ENCODE results near the gene MPC1L.

Gene MPC1L

DNA sequence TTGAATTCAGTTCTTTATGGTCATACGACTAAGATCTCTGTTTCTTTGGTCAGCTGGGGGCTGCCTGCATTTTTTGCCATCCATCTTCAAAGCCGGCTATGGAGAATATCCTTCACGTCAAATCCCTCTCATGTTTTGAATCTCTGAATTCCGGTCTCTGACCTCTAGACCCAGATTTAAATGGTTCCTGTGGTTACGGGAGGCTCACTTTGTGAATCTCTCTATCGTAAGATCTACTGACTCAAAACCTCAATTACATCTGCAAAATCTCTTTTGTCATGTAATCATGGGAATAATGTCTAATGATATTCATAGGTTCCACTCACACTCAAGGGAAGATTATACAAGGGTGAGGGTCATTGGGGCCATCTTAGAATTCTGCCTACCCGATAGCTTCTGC is 5.7 kb upstream of the MPC1L start:
- no peak overlapping the region for H3K4ac ChIP-seq (ENCODE audit: low read depth, low read length)
- H4K5ac ChIP-seq (ENCODE audit: low read length), result no peak overlapping the region
- H3K4me3 ChIP-seq (ENCODE audit: low read length), result no peak overlapping the region
- no peaks in the 10 kb centered on the region for H3K4me1 ChIP-seq (ENCODE audit: control insufficient read depth, low read depth, low read length)
- no peaks in the 10 kb centered on the region for H3K27me3 ChIP-seq (ENCODE audit: insufficient read depth, low read length, poor library complexity)
- H2AK5ac ChIP-seq (ENCODE audit: low read length), result no peak overlapping the region
- H3K4me2 ChIP-seq (ENCODE audit: low read length), result no peak overlapping the region
- no peak overlapping the region for H4K8ac ChIP-seq (ENCODE audit: low read depth, low read length)
- H2BK5ac ChIP-seq (ENCODE audit: low read length), result no peak overlapping the region
- H3K18ac ChIP-seq (ENCODE audit: low read length), result no peak overlapping the region
- no peak for DNase-seq
- H2BK15ac ChIP-seq (replicated peaks; ENCODE audit: low read depth), result no peak overlapping the region
- H3K27ac ChIP-seq (ENCODE audit: low read depth, low read length), result no peak overlapping the region
- H3K36me3 ChIP-seq (ENCODE audit: control insufficient read depth, insufficient read depth, low read length), result no peaks in the 10 kb centered on the region
- no peak overlapping the region for H2BK120ac ChIP-seq (ENCODE audit: low read depth, low read length)
- H3K9ac ChIP-seq (ENCODE audit: low read length), result no peak overlapping the region
- H3K23ac ChIP-seq (ENCODE audit: low read length), result no peak overlapping the region
- no peaks in the 10 kb centered on the region for H3K79me1 ChIP-seq (ENCODE audit: low read length)
- H3K79me2 ChIP-seq (ENCODE audit: control insufficient read depth, insufficient read depth, low read length), result no peaks in the 10 kb centered on the region
- no peak overlapping the region for H3K56ac ChIP-seq (ENCODE audit: low read length)
- no CpG with 5 or more reads among the region's 7 CpGs for WGBS (ENCODE audit: extremely low coverage, insufficient coverage, low lambda C conversion rate)

- H3K27ac ChIP-seq (ENCODE audit: low read depth, low read length), result no peak overlapping the region
- H2BK5ac ChIP-seq (ENCODE audit: low read length), result no peak overlapping the region
- no peak overlapping the region for H3K23ac ChIP-seq (ENCODE audit: low read length)
- no peaks in the 10 kb centered on the region for H3K4me1 ChIP-seq (ENCODE audit: control insufficient read depth, low read depth, low read length)
- H3K18ac ChIP-seq (ENCODE audit: low read length), result no peak overlapping the region
- H4K8ac ChIP-seq (ENCODE audit: low read depth, low read length), result no peak overlapping the region
- no peaks in the 10 kb centered on the region for H3K79me1 ChIP-seq (ENCODE audit: low read length)
- no peak overlapping the region for H3K9ac ChIP-seq (ENCODE audit: low read length)
- WGBS (ENCODE audit: extremely low coverage, insufficient coverage, low lambda C conversion rate), result no CpG with 5 or more reads among the region's 18 CpGs
- H3K4me3 ChIP-seq (ENCODE audit: low read length), result no peak overlapping the region
- H3K4me2 ChIP-seq (ENCODE audit: low read length), result no peak overlapping the region
- no peak overlapping the region for H2AK5ac ChIP-seq (ENCODE audit: low read length)
- H3K56ac ChIP-seq (ENCODE audit: low read length), result no peak overlapping the region
- H3K36me3 ChIP-seq (ENCODE audit: control insufficient read depth, insufficient read depth, low read length), result no peaks in the 10 kb centered on the region
- no peak overlapping the region for H2BK15ac ChIP-seq (replicated peaks; ENCODE audit: low read depth)
- no peak overlapping the region for H4K5ac ChIP-seq (ENCODE audit: low read length)
- H3K27me3 ChIP-seq (ENCODE audit: insufficient read depth, low read length, poor library complexity), result no peaks in the 10 kb centered on the region
- no peak overlapping the region for H2BK120ac ChIP-seq (ENCODE audit: low read depth, low read length)
- H3K4ac ChIP-seq (ENCODE audit: low read depth, low read length), result no peak overlapping the region
- no peaks in the 10 kb centered on the region for H3K79me2 ChIP-seq (ENCODE audit: control insufficient read depth, insufficient read depth, low read length)
- DNase-seq, result no peak
Measured at GRCh38 chrX:40622479-40623138, 619 bp upstream of the MPC1L start.

- H2BK15ac ChIP-seq (replicated peaks; ENCODE audit: low read depth), result no peak overlapping the region
- no peaks in the 10 kb centered on the region for H3K27me3 ChIP-seq (ENCODE audit: insufficient read depth, low read length, poor library complexity)
- H3K79me1 ChIP-seq (ENCODE audit: low read length), result no peaks in the 10 kb centered on the region
- no peak overlapping the region for H3K9ac ChIP-seq (ENCODE audit: low read length)
- H3K4me3 ChIP-seq (ENCODE audit: low read length), result no peak overlapping the region
- H3K23ac ChIP-seq (ENCODE audit: low read length), result no peak overlapping the region
- no peak overlapping the region for H3K4me2 ChIP-seq (ENCODE audit: low read length)
- no peak overlapping the region for H4K8ac ChIP-seq (ENCODE audit: low read depth, low read length)
- no peak overlapping the region for H3K27ac ChIP-seq (ENCODE audit: low read depth, low read length)
- no peak overlapping the region for H2BK5ac ChIP-seq (ENCODE audit: low read length)
- no peak overlapping the region for H2AK5ac ChIP-seq (ENCODE audit: low read length)
- H2BK120ac ChIP-seq (ENCODE audit: low read depth, low read length), result no peak overlapping the region
- no peaks in the 10 kb centered on the region for H3K4me1 ChIP-seq (ENCODE audit: control insufficient read depth, low read depth, low read length)
- H3K56ac ChIP-seq (ENCODE audit: low read length), result no peak overlapping the region
- H3K36me3 ChIP-seq (ENCODE audit: control insufficient read depth, insufficient read depth, low read length), result no peaks in the 10 kb centered on the region
- H4K5ac ChIP-seq (ENCODE audit: low read length), result no peak overlapping the region
- H3K18ac ChIP-seq (ENCODE audit: low read length), result no peak overlapping the region
- H3K4ac ChIP-seq (ENCODE audit: low read depth, low read length), result no peak overlapping the region
- no CpG with 5 or more reads among the region's 32 CpGs for WGBS (ENCODE audit: extremely low coverage, insufficient coverage, low lambda C conversion rate)
- no peaks in the 10 kb centered on the region for H3K79me2 ChIP-seq (ENCODE audit: control insufficient read depth, insufficient read depth, low read length)
- DNase-seq, result no peak
Measured at GRCh38 chrX:40623665-40624064, 437 bp downstream of the MPC1L start.

- Histone ChIP-seq H3K18ac (ENCODE audit: low read length) (no peak overlapping the region), H3K79me1 (ENCODE audit: low read length) (no peaks in the 10 kb centered on the region), H3K4me3 (ENCODE audit: low read length) (no peak overlapping the region), H2AK5ac (ENCODE audit: low read length) (no peak overlapping the region), H3K79me2 (ENCODE audit: control insufficient read depth, insufficient read depth, low read length) (no peaks in the 10 kb centered on the region), H4K5ac (ENCODE audit: low read length) (no peak overlapping the region), H4K8ac (ENCODE audit: low read depth, low read length) (no peak overlapping the region), H2BK120ac (ENCODE audit: low read depth, low read length) (no peak overlapping the region), H3K9ac (ENCODE audit: low read length) (no peak overlapping the region), H3K27ac (ENCODE audit: low read depth, low read length) (no peak overlapping the region), H3K4ac (ENCODE audit: low read depth, low read length) (no peak overlapping the region), H3K27me3 (ENCODE audit: insufficient read depth, low read length, poor library complexity) (no peaks in the 10 kb centered on the region), H2BK5ac (ENCODE audit: low read length) (no peak overlapping the region), H3K36me3 (ENCODE audit: control insufficient read depth, insufficient read depth, low read length) (no peaks in the 10 kb centered on the region), H3K23ac (ENCODE audit: low read length) (no peak overlapping the region), H3K56ac (ENCODE audit: low read length) (no peak overlapping the region), H3K4me2 (ENCODE audit: low read length) (no peak overlapping the region), H2BK15ac (replicated peaks; ENCODE audit: low read depth) (no peak overlapping the region), H3K4me1 (ENCODE audit: control insufficient read depth, low read depth, low read length) (no peaks in the 10 kb centered on the region)
- DNase-seq, result no peak
- no CpG with 5 or more reads among the region's 4 CpGs for WGBS (ENCODE audit: extremely low coverage, insufficient coverage, low lambda C conversion rate)
Measured at GRCh38 chrX:40625294-40625693, 2.1 kb downstream of the MPC1L start.

DNA sequence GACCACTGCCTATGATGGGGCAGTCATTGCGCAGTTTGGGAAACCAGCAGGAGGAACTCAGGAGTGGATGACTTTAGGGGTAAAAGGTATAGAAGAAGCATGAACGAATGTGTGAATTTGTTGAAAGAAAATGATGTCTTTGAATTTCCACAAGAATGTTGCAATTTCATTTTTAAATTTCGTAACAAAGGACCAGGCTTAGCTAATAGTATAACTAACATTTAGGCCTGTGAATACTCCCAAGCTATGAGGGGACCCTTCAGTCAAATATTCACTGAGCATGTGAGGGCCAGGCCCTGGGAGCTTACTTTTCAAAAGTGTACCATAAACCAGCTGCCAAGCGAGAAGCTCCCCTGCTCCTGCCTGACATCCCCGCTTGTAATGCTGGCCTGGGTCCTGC is 5.3 kb downstream of the MPC1L start:
- H3K27ac ChIP-seq (ENCODE audit: low read depth, low read length), result no peak overlapping the region
- H3K4me2 ChIP-seq (ENCODE audit: low read length), result no peak overlapping the region
- no peak overlapping the region for H3K4me3 ChIP-seq (ENCODE audit: low read length)
- no peak overlapping the region for H3K4ac ChIP-seq (ENCODE audit: low read depth, low read length)
- no peak overlapping the region for H3K56ac ChIP-seq (ENCODE audit: low read length)
- H3K18ac ChIP-seq (ENCODE audit: low read length), result no peak overlapping the region
- H3K9ac ChIP-seq (ENCODE audit: low read length), result no peak overlapping the region
- no peak overlapping the region for H4K5ac ChIP-seq (ENCODE audit: low read length)
- H3K27me3 ChIP-seq (ENCODE audit: insufficient read depth, low read length, poor library complexity), result no peaks in the 10 kb centered on the region
- no peak overlapping the region for H2BK15ac ChIP-seq (replicated peaks; ENCODE audit: low read depth)
- no peaks in the 10 kb centered on the region for H3K4me1 ChIP-seq (ENCODE audit: control insufficient read depth, low read depth, low read length)
- H3K23ac ChIP-seq (ENCODE audit: low read length), result no peak overlapping the region
- no peak overlapping the region for H2BK120ac ChIP-seq (ENCODE audit: low read depth, low read length)
- H3K79me2 ChIP-seq (ENCODE audit: control insufficient read depth, insufficient read depth, low read length), result no peaks in the 10 kb centered on the region
- H2AK5ac ChIP-seq (ENCODE audit: low read length), result no peak overlapping the region
- DNase-seq, result no peak
- no peak overlapping the region for H2BK5ac ChIP-seq (ENCODE audit: low read length)
- no peak overlapping the region for H4K8ac ChIP-seq (ENCODE audit: low read depth, low read length)
- no peaks in the 10 kb centered on the region for H3K79me1 ChIP-seq (ENCODE audit: low read length)
- H3K36me3 ChIP-seq (ENCODE audit: control insufficient read depth, insufficient read depth, low read length), result no peaks in the 10 kb centered on the region
- 100% methylated on average over 1 of the region's 5 CpGs for WGBS (ENCODE audit: extremely low coverage, insufficient coverage, low lambda C conversion rate)

GRCh38 chrX:40632199-40632598 is 9.0 kb downstream of the MPC1L start:
- H3K36me3 ChIP-seq (ENCODE audit: control insufficient read depth, insufficient read depth, low read length), result no peaks in the 10 kb centered on the region
- H3K4me3 ChIP-seq (ENCODE audit: low read length), result no peak overlapping the region
- no peak overlapping the region for H3K27ac ChIP-seq (ENCODE audit: low read depth, low read length)
- H3K79me1 ChIP-seq (ENCODE audit: low read length), result no peaks in the 10 kb centered on the region
- H3K4me2 ChIP-seq (ENCODE audit: low read length), result no peak overlapping the region
- no peak overlapping the region for H4K8ac ChIP-seq (ENCODE audit: low read depth, low read length)
- no peak overlapping the region for H3K23ac ChIP-seq (ENCODE audit: low read length)
- H2BK120ac ChIP-seq (ENCODE audit: low read depth, low read length), result no peak overlapping the region
- no peak for DNase-seq
- no peaks in the 10 kb centered on the region for H3K27me3 ChIP-seq (ENCODE audit: insufficient read depth, low read length, poor library complexity)
- no peak overlapping the region for H3K18ac ChIP-seq (ENCODE audit: low read length)
- H4K5ac ChIP-seq (ENCODE audit: low read length), result no peak overlapping the region
- H2BK5ac ChIP-seq (ENCODE audit: low read length), result no peak overlapping the region
- no peaks in the 10 kb centered on the region for H3K79me2 ChIP-seq (ENCODE audit: control insufficient read depth, insufficient read depth, low read length)
- no peak overlapping the region for H2BK15ac ChIP-seq (replicated peaks; ENCODE audit: low read depth)
- WGBS (ENCODE audit: extremely low coverage, insufficient coverage, low lambda C conversion rate), result no CpG with 5 or more reads among the region's 4 CpGs
- H2AK5ac ChIP-seq (ENCODE audit: low read length), result no peak overlapping the region
- H3K4ac ChIP-seq (ENCODE audit: low read depth, low read length), result no peak overlapping the region
- H3K4me1 ChIP-seq (ENCODE audit: control insufficient read depth, low read depth, low read length), result no peaks in the 10 kb centered on the region
- H3K9ac ChIP-seq (ENCODE audit: low read length), result no peak overlapping the region
- H3K56ac ChIP-seq (ENCODE audit: low read length), result no peak overlapping the region
